ENCODE results near the gene PFAS. TPM values are rescaled to one million over a fixed set of nuclear protein-coding genes. Genes with fewer than 3 reads are reported as not detected.
A peak's percentile ranks its signal among the peaks of the same experiment; 100 is the strongest.

PFAS gene
- polyA plus RNA-seq, 3 donors from 2014 or later = 5.4 to 18.2 (median 14.4) TPM

GRCh38 chr17:8264836-8265542, 15.9 kb downstream of the PFAS start:
- Mint-ChIP-seq H3K36me3 (peaks cover 4 to 23% (median 9%) of the 10 kb centered on the region in 3 donors), H3K9me3 (no peaks in the 10 kb centered on the region), H3K4me3 (no peak overlapping the region), H3K27ac (no peak overlapping the region), H3K4me1 (no peaks in the 10 kb centered on the region), H3K27me3 (ENCODE audit: low read depth in 3 of 3) (no peaks in the 10 kb centered on the region)
- DNase-seq = no peak

- H3K9me3 Mint-ChIP-seq = no peaks in the 10 kb centered on the region
- H3K27me3 Mint-ChIP-seq (ENCODE audit: low read depth in 3 of 3) = peaks cover 0 to under 1% (median 0%) of the 10 kb centered on the region in 3 donors
- no peak overlapping the region for H3K4me3 Mint-ChIP-seq
- DNase-seq = no peak
- H3K4me1 Mint-ChIP-seq = no peaks in the 10 kb centered on the region
- H3K27ac Mint-ChIP-seq = no peak overlapping the region
- H3K36me3 Mint-ChIP-seq = peaks cover 0 to 18% (median 9%) of the 10 kb centered on the region in 3 donors
Measured at GRCh38 chr17:8266648-8267479, 17.8 kb downstream of the PFAS start.

GRCh38 chr17:8267480-8268147, 18.5 kb downstream of the PFAS start:
- no peak overlapping the region for H3K27ac Mint-ChIP-seq
- peaks cover 0 to 2% (median 0%) of the 10 kb centered on the region in 3 donors for H3K27me3 Mint-ChIP-seq (ENCODE audit: low read depth in 3 of 3)
- H3K9me3 Mint-ChIP-seq = no peaks in the 10 kb centered on the region
- DNase-seq = no peak
- H3K4me3 Mint-ChIP-seq = no peak overlapping the region
- H3K36me3 Mint-ChIP-seq = peaks cover 0 to 14% (median 5%) of the 10 kb centered on the region in 3 donors
- no peaks in the 10 kb centered on the region for H3K4me1 Mint-ChIP-seq

- DNase-seq = no peak
- Mint-ChIP-seq H3K9me3 (no peaks in the 10 kb centered on the region), H3K36me3 (peaks cover 0 to 7% (median 0%) of the 10 kb centered on the region in 3 donors), H3K4me1 (no peaks in the 10 kb centered on the region), H3K4me3 (no peak overlapping the region), H3K27ac (no peak overlapping the region), H3K27me3 (ENCODE audit: low read depth in 3 of 3) (peaks cover 0 to 2% (median 1%) of the 10 kb centered on the region in 3 donors)
Measured at GRCh38 chr17:8268550-8269298, 19.6 kb downstream of the PFAS start.

- Mint-ChIP-seq H3K4me1 (no peaks in the 10 kb centered on the region), H3K27ac (no peak overlapping the region), H3K9me3 (no peaks in the 10 kb centered on the region), H3K36me3 (no peaks in the 10 kb centered on the region), H3K4me3 (no peak overlapping the region), H3K27me3 (ENCODE audit: low read depth in 3 of 3) (peaks cover 0 to 4% (median 2%) of the 10 kb centered on the region in 3 donors)
- DNase-seq = no peak
Measured at GRCh38 chr17:8272421-8272820, 23.3 kb downstream of the PFAS start.

GRCh38 chr17:8273884-8274444, 24.9 kb downstream of the PFAS start:
- H3K36me3 Mint-ChIP-seq = no peaks in the 10 kb centered on the region
- no peaks in the 10 kb centered on the region for H3K9me3 Mint-ChIP-seq
- no peak overlapping the region for H3K27ac Mint-ChIP-seq
- no peaks in the 10 kb centered on the region for H3K4me1 Mint-ChIP-seq
- H3K27me3 Mint-ChIP-seq (ENCODE audit: low read depth in 3 of 3) = peaks cover 0 to 4% (median 2%) of the 10 kb centered on the region in 3 donors
- no peak for DNase-seq
- H3K4me3 Mint-ChIP-seq = no peak overlapping the region

GRCh38 chr17:8274816-8275215, 25.7 kb downstream of the PFAS start:
- DNase-seq = no peak
- no peaks in the 10 kb centered on the region for H3K4me1 Mint-ChIP-seq
- H3K27ac Mint-ChIP-seq = no peak overlapping the region
- H3K36me3 Mint-ChIP-seq = no peaks in the 10 kb centered on the region
- H3K9me3 Mint-ChIP-seq = no peaks in the 10 kb centered on the region
- peaks cover 0 to 4% (median 2%) of the 10 kb centered on the region in 3 donors for H3K27me3 Mint-ChIP-seq (ENCODE audit: low read depth in 3 of 3)
- H3K4me3 Mint-ChIP-seq = no peak overlapping the region

- H3K9me3 Mint-ChIP-seq = no peaks in the 10 kb centered on the region
- H3K4me1 Mint-ChIP-seq = no peaks in the 10 kb centered on the region
- no peaks in the 10 kb centered on the region for H3K36me3 Mint-ChIP-seq
- H3K27ac Mint-ChIP-seq = peak overlapping the region in 1 of 6 donors; percentile 27
- DNase-seq = no peak
- H3K27me3 Mint-ChIP-seq (ENCODE audit: low read depth in 3 of 3) = peaks cover 0 to 4% (median 2%) of the 10 kb centered on the region in 3 donors
- no peak overlapping the region for H3K4me3 Mint-ChIP-seq
Measured at GRCh38 chr17:8275421-8276290, 26.6 kb downstream of the PFAS start.

- Mint-ChIP-seq H3K36me3 (no peaks in the 10 kb centered on the region), H3K27me3 (ENCODE audit: low read depth in 3 of 3) (peaks cover 0 to 4% (median 0%) of the 10 kb centered on the region in 3 donors), H3K4me3 (no peak overlapping the region), H3K9me3 (no peaks in the 10 kb centered on the region), H3K27ac (no peak overlapping the region), H3K4me1 (no peaks in the 10 kb centered on the region)
- no peak for DNase-seq
Measured at GRCh38 chr17:8277317-8277716, 28.2 kb downstream of the PFAS start.

- Mint-ChIP-seq H3K36me3 (no peaks in the 10 kb centered on the region), H3K4me3 (no peak overlapping the region), H3K27me3 (ENCODE audit: low read depth in 3 of 3) (peaks cover 0 to 4% (median 0%) of the 10 kb centered on the region in 3 donors), H3K27ac (no peak overlapping the region), H3K9me3 (no peaks in the 10 kb centered on the region), H3K4me1 (peaks cover 0 to under 1% of the 10 kb centered on the region in 2 donors)
- no peak for DNase-seq
Measured at GRCh38 chr17:8282345-8282744, 33.3 kb downstream of the PFAS start.

- Mint-ChIP-seq H3K4me1 (peaks cover 9 to 11% of the 10 kb centered on the region in 2 donors), H3K27ac (no peak overlapping the region), H3K4me3 (no peak overlapping the region), H3K27me3 (ENCODE audit: low read depth in 3 of 3) (peaks cover 0 to 4% (median 0%) of the 10 kb centered on the region in 3 donors), H3K9me3 (no peaks in the 10 kb centered on the region), H3K36me3 (no peaks in the 10 kb centered on the region)
- DNase-seq = no peak
Measured at GRCh38 chr17:8283356-8283755, 34.3 kb downstream of the PFAS start.

- Mint-ChIP-seq H3K27me3 (ENCODE audit: low read depth in 3 of 3) (peaks cover 0 to 4% (median 2%) of the 10 kb centered on the region in 3 donors), H3K9me3 (no peaks in the 10 kb centered on the region), H3K36me3 (no peaks in the 10 kb centered on the region), H3K4me3 (no peak overlapping the region), H3K27ac (no peak overlapping the region), H3K4me1 (peaks cover 15 to 19% of the 10 kb centered on the region in 2 donors)
- no peak for DNase-seq
Measured at GRCh38 chr17:8284126-8284525, 35.0 kb downstream of the PFAS start.

All from immature natural killer cell (primary cell).